IMR-90 (cell line): ENCODE data around the gene LY6G6D. TPM values are rescaled to one million over a fixed set of nuclear protein-coding genes. Genes with fewer than 3 reads are reported as not detected.

ENCODE experiments used
- ATAC-seq: fragments of 200-7000 bp; cut with Tn5 transposase; 2 replicates; pipeline ENCODE4 v1.9.1; 2020; ENCODE audit warnings: low read depth, mild to moderate bottlenecking, moderate library complexity
- BruUV-seq: library from RNA; stranded (reverse); fragments of 400-500 nt; replicated peaks from 2 replicates; lab custom pipeline; 2021; lab: Mats Ljungman, UMichigan
- CTCF ChIA-PET: fragments of 300-600 bp; formaldehyde crosslinking; extraction: SDS; loops from one replicate; lab custom pipeline; 2021; ENCODE audit warnings: antibody characterized with exemption; lab: Yijun Ruan, JAX
- POLR2A ChIA-PET: fragments of 300-600 bp; sonication (Branson Sonifier 250); formaldehyde crosslinking; loops from one replicate; lab custom pipeline; 2022; ENCODE audit warnings: antibody characterized with exemption; ENCODE audit not compliant: unreplicated experiment; lab: Charles Lee
- DNase-seq: peaks from one replicate; pipeline ENCODE4 v3.0.0; 2013
- H2AFZ ChIP-seq: replicated peaks from 2 replicates; pipeline ENCODE3; 2013; ENCODE audit warnings: low read length, mild to moderate bottlenecking; ENCODE audit not compliant: poor library complexity
- H2AK5ac ChIP-seq: 2 replicates; pipeline ENCODE4 v1.6.1; 2013; ENCODE audit warnings: low read depth, low read length, inconsistent platforms
- H2AK9ac ChIP-seq: replicated peaks from 2 replicates; pipeline ENCODE3; 2013; ENCODE audit warnings: mild to moderate bottlenecking, low read depth, low read length, moderate library complexity; ENCODE audit not compliant: poor library complexity
- H2BK120ac ChIP-seq: 2 replicates; pipeline ENCODE4 v1.6.1; 2013; ENCODE audit warnings: low read depth, low read length, inconsistent platforms
- H2BK15ac ChIP-seq: 3 replicates; pipeline ENCODE4 v1.6.1; 2013; ENCODE audit warnings: low read depth, low read length, inconsistent platforms
- H2BK20ac ChIP-seq: 2 replicates; pipeline ENCODE4 v1.6.1; 2013; ENCODE audit warnings: low read depth, mild to moderate bottlenecking, inconsistent platforms, low read length, moderate library complexity
- H2BK5ac ChIP-seq: 2 replicates; pipeline ENCODE4 v1.6.1; 2013; ENCODE audit warnings: mild to moderate bottlenecking, low read depth, low read length, inconsistent platforms; ENCODE audit not compliant: poor library complexity, severe bottlenecking
- H3K14ac ChIP-seq: replicated peaks from 2 replicates; pipeline ENCODE4 v1.6.1; 2013; ENCODE audit warnings: low read depth, low read length, inconsistent platforms
- H3K18ac ChIP-seq: 2 replicates; pipeline ENCODE4 v1.6.1; 2013; ENCODE audit warnings: low read depth, low read length, control low read depth
- H3K23ac ChIP-seq: 2 replicates; pipeline ENCODE4 v1.6.1; 2013; ENCODE audit warnings: low read depth, low read length, inconsistent platforms
- H3K27ac ChIP-seq: 2 replicates; pipeline ENCODE4 v1.5.1; 2013; ENCODE audit warnings: mild to moderate bottlenecking, control low read depth, low read length; ENCODE audit not compliant: insufficient read depth
- H3K27me3 ChIP-seq: 2 replicates; pipeline ENCODE4 v1.6.1; 2013; ENCODE audit warnings: low read length; ENCODE audit not compliant: control insufficient read depth, insufficient read depth
- H3K36me3 ChIP-seq: 2 replicates; pipeline ENCODE4 v1.6.1; 2013; ENCODE audit warnings: low read length, mixed read lengths; ENCODE audit not compliant: control insufficient read depth, insufficient read depth
- H3K4ac ChIP-seq: 2 replicates; pipeline ENCODE4 v1.6.1; 2013; ENCODE audit warnings: low read depth, low read length, inconsistent platforms
- H3K4me1 ChIP-seq: 2 replicates; pipeline ENCODE4 v1.6.1; 2013; ENCODE audit warnings: low read length, mixed read lengths; ENCODE audit not compliant: control insufficient read depth, insufficient read depth
- H3K4me2 ChIP-seq: 2 replicates; pipeline ENCODE4 v1.6.1; 2013; ENCODE audit warnings: low read depth, mild to moderate bottlenecking, control low read depth, low read length, moderate library complexity
- H3K4me3 ChIP-seq: 2 replicates; pipeline ENCODE4 v1.5.1; 2013; ENCODE audit warnings: low read depth, mild to moderate bottlenecking, control low read depth, low read length, moderate library complexity; ENCODE audit not compliant: insufficient read depth
- H3K56ac ChIP-seq: 2 replicates; pipeline ENCODE4 v1.6.1; 2013; ENCODE audit warnings: low read length, inconsistent platforms; ENCODE audit not compliant: insufficient read depth; ENCODE audit errors: extremely low read depth
- H3K79me1 ChIP-seq, 2 experiments: 2 replicates each; pipeline ENCODE4 v1.6.1; 2013; ENCODE audit warnings: low read length in 2 of 2, inconsistent platforms in 1 of 2, low read depth in 1 of 2
- H3K9ac ChIP-seq: 2 replicates; pipeline ENCODE4 v1.6.1; 2013; ENCODE audit warnings: low read depth, low read length, control low read depth
- H3K9me1 ChIP-seq: 2 replicates; pipeline ENCODE4 v1.6.1; 2013; ENCODE audit warnings: low read length, inconsistent platforms; ENCODE audit not compliant: insufficient read depth
- H3K9me3 ChIP-seq: 2 replicates; pipeline ENCODE4 v1.6.1; 2013; ENCODE audit warnings: low read length; ENCODE audit not compliant: control insufficient read depth, insufficient read depth
- H4K20me1 ChIP-seq: 2 replicates; pipeline ENCODE4 v1.6.1; 2013; ENCODE audit warnings: low read length, inconsistent platforms; ENCODE audit not compliant: insufficient read depth
- H4K5ac ChIP-seq: 2 replicates; pipeline ENCODE4 v1.6.1; 2013; ENCODE audit warnings: mild to moderate bottlenecking, low read depth, low read length, control low read depth
- H4K8ac ChIP-seq, 2 experiments: 2 replicates each; pipeline ENCODE4 v1.6.1; 2013; ENCODE audit warnings: low read depth in 2 of 2, low read length in 2 of 2, control low read depth in 1 of 2, inconsistent platforms in 1 of 2
- H4K91ac ChIP-seq: 2 replicates; pipeline ENCODE4 v1.6.1; 2013; ENCODE audit warnings: low read depth, low read length, inconsistent platforms; ENCODE audit not compliant: insufficient read depth
- CEBPB ChIP-seq: IDR thresholded peaks from 2 replicates; pipeline ENCODE4 v1.6.1; 2012; ENCODE audit warnings: low read depth, low read length, improper control_type of control experiment
- FOS ChIP-seq: fragments of 150-350 bp; IDR thresholded peaks from 2 replicates; pipeline ENCODE4 v1.6.1; 2016; ENCODE audit warnings: low read depth, low read length
- MAFK ChIP-seq: IDR thresholded peaks from 2 replicates; pipeline ENCODE4 v1.6.1; 2012; ENCODE audit warnings: low read depth, low read length, improper control_type of control experiment
- MAZ ChIP-seq: IDR thresholded peaks from 2 replicates; pipeline ENCODE4 v1.6.1; 2012; ENCODE audit warnings: low read depth, mild to moderate bottlenecking, low read length, improper control_type of control experiment, moderate library complexity, borderline replicate concordance
- NFE2L2 ChIP-seq: fragments of 150-350 bp; IDR thresholded peaks from 2 replicates; pipeline ENCODE4 v1.6.1; 2016; ENCODE audit warnings: low read depth, mild to moderate bottlenecking, low read length
- RAD21 ChIP-seq: IDR thresholded peaks from 2 replicates; pipeline ENCODE4 v1.6.1; 2012; ENCODE audit warnings: low read length, improper control_type of control experiment
- SMC3 ChIP-seq: fragments of 150-350 bp; IDR thresholded peaks from 2 replicates; pipeline ENCODE4 v1.6.1; 2016; ENCODE audit warnings: low read depth, mild to moderate bottlenecking, antibody characterized with exemption, low read length, moderate library complexity
- WGBS, 2 experiments: methylation state at CpG; one replicate each; pipeline versions ENCODE4 v1.1.5 to v1.1.7; 2013; ENCODE audit warnings: missing lambda C conversion rate in 2 of 2; ENCODE audit not compliant: insufficient read length in 1 of 2; ENCODE audit errors: extremely low coverage in 2 of 2; 5-methylcytosine and 5-hydroxymethylcytosine counted together
- dilution Hi-C: fragments of 300-500 bp; cut with HindIII; formaldehyde crosslinking; loops from one replicate; pipeline ENCODE4 v1.14.3; 2018; ENCODE audit warnings: low sequenced_read_pairs; ENCODE audit not compliant: unreplicated experiment
- in situ Hi-C: fragments of 300-500 bp; cut with MboI; formaldehyde crosslinking; loops from 3 replicates; pipeline ENCODE4 v1.14.3; 2019; ENCODE audit warnings: low sequenced_read_pairs, inconsistent platforms, mixed read lengths
- intact Hi-C: fragments of 100-400 bp; cut with micrococcal nuclease; formaldehyde crosslinking; loops from 2 replicates; pipeline ENCODE4 v1.10.0; 2022
- polyA plus RNA-seq, 3 experiments: library from polyadenylated mRNA; depleted of rRNA; stranded (reverse); fragments of >200 nt; gene quantifications; 2 replicates each; pipeline ENCODE4 v1.2.3, GENCODE V29; 2012; ENCODE audit warnings: low replicate concordance in 1 of 3
- total RNA-seq: library from RNA; depleted of rRNA; stranded (reverse); fragments of >200 nt; gene quantifications from 2 replicates; pipeline ENCODE4 v1.2.3, GENCODE V29; 2012
- TF ChIP-seq, protein P1 (sequence below): conservative IDR thresholded peaks from 2 replicates; pipeline ENCODE4 v1.5.1; 2012; ENCODE audit warnings: mild to moderate bottlenecking, low read depth, low read length, improper control_type of control experiment

Gene LY6G6D
- total and polyA plus RNA-seq, 2 of the 4 experiments (the other 2 are of a cell fraction): not detected

DNA sequence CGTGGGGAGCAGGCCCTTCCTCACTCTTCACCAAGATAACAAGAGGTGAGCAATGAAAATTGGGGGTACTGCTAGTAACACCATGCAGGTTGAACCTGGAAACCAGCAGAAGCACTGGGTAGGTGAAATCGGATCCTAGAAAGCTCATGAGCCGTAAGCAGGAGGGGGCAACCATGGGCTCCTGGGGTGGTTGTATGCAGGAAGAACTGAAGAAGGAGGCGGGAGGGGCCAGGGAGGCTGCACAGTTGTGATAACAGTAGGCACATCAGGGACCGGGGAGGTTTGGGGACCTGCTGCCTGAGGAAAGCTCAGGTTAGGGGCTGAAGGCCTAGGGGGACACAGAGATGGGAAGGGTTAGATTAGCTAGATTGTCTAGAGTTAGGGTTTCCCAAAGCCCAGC lies 28.7 kb upstream of the LY6G6D start:
- no peak overlapping the region for H2BK15ac ChIP-seq
- no peak overlapping the region for H2BK120ac ChIP-seq
- no peaks in the 10 kb centered on the region for H3K79me1 ChIP-seq
- H4K8ac ChIP-seq: no peak overlapping the region
- peaks cover 51% of the 10 kb centered on the region for H3K36me3 ChIP-seq
- no peak overlapping the region for H3K18ac ChIP-seq
- ATAC-seq: no peak
- no peak overlapping the region for H2BK20ac ChIP-seq
- H3K23ac ChIP-seq: no peak overlapping the region
- no peak overlapping the region for H3K9ac ChIP-seq
- no peak overlapping the region for H4K5ac ChIP-seq
- intact Hi-C loops (no loop called here), in situ Hi-C loops (loop anchor here (10.0 kb wide), 2 partner anchors 148 to 258 kb away; partner anchors contain the start of gene CFB), dilution Hi-C loops (no loop called here)
- H2AK9ac ChIP-seq: no peak overlapping the region
- ChIA-PET POLR2A (no interaction called here), CTCF (no interaction called here)
- no peak for DNase-seq
- no peak overlapping the region for H3K4ac ChIP-seq
- H3K27ac ChIP-seq: no peak overlapping the region
- no peaks in the 10 kb centered on the region for H3K9me3 ChIP-seq
- H3K56ac ChIP-seq: no peak overlapping the region
- TF ChIP-seq SMC3 (no peak), MAFK (no peak), NFE2L2 (no peak), CEBPB (no peak), FOS (no peak), RAD21 (no peak), MAZ (no peak)
- TF ChIP-seq, protein P1, sequence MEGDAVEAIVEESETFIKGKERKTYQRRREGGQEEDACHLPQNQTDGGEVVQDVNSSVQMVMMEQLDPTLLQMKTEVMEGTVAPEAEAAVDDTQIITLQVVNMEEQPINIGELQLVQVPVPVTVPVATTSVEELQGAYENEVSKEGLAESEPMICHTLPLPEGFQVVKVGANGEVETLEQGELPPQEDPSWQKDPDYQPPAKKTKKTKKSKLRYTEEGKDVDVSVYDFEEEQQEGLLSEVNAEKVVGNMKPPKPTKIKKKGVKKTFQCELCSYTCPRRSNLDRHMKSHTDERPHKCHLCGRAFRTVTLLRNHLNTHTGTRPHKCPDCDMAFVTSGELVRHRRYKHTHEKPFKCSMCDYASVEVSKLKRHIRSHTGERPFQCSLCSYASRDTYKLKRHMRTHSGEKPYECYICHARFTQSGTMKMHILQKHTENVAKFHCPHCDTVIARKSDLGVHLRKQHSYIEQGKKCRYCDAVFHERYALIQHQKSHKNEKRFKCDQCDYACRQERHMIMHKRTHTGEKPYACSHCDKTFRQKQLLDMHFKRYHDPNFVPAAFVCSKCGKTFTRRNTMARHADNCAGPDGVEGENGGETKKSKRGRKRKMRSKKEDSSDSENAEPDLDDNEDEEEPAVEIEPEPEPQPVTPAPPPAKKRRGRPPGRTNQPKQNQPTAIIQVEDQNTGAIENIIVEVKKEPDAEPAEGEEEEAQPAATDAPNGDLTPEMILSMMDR: no peak
- H3K9me1 ChIP-seq: 0 out of 2 replicates have a peak, but pooled peaks cover 5% of the 10 kb centered on the region
- 88% methylated on average over 3 of the region's 5 CpGs; no CpG with 5 or more reads in 1 of the 2 experiments for WGBS, 2 experiments
- no peak overlapping the region for H3K4me3 ChIP-seq
- peaks cover 5% of the 10 kb centered on the region; the same call in 1 of the 2 replicates for H3K4me1 ChIP-seq
- H4K20me1 ChIP-seq: no peaks in the 10 kb centered on the region
- H4K91ac ChIP-seq: no peak overlapping the region
- no peak overlapping the region for H2AFZ ChIP-seq
- H3K27me3 ChIP-seq: no peaks in the 10 kb centered on the region
- H3K4me2 ChIP-seq: no peak overlapping the region
- H3K14ac ChIP-seq: no peak overlapping the region
- no TSS peak for BruUV-seq
- H2AK5ac ChIP-seq: no peak overlapping the region
- no peak overlapping the region for H2BK5ac ChIP-seq
